H1 (cell line): Measurements from ENCODE around the gene BRD7. TPM values are rescaled to one million over a fixed set of nuclear protein-coding genes. Genes with fewer than 3 reads are reported as not detected.

Experiments used
- RAD21 ChIP-seq, 2 experiments: IDR thresholded peaks in 1 of 2; conservative IDR thresholded peaks in 1 of 2; 2 replicates each; pipeline ENCODE4 v1.6.1; 2011; ENCODE audit warnings: low read depth in 2 of 2, low read length in 2 of 2, improper control_type of control experiment in 1 of 2, inconsistent platforms in 1 of 2, mild to moderate bottlenecking in 1 of 2, moderate library complexity in 1 of 2
- TAF7 ChIP-seq: optimal IDR thresholded peaks from 2 replicates; pipeline ENCODE3; 2011; ENCODE audit warnings: low read depth, mild to moderate bottlenecking, inconsistent platforms, low read length, moderate library complexity, borderline replicate concordance
- polyA plus RNA-seq, 7 experiments: library from polyadenylated mRNA; depleted of rRNA in 3 of 7; stranded (reverse) in 5 of 7; unstranded in 2 of 7; fragments of >200 nt in 5 of 7; fragments of 200-250 nt in 2 of 7; gene quantifications; 1 replicate in 5 of 7; 2 replicates in 1 of 7; 4 replicates in 1 of 7; pipeline versions ENCODE4 v1.2.1 to v1.2.3, GENCODE V29; 2011 to 2013; ENCODE audit warnings: missing spikeins in 2 of 7, mixed read lengths in 2 of 7
- total RNA-seq: library from RNA; stranded (reverse); fragmentation: NEBNext Ultra II Directional; extraction: Animal tissue kit (Norgen Biotek cat#: 25700); gene quantifications from 2 replicates; pipeline ENCODE4 v1.2.1, GENCODE V29; 2021

BRD7 gene
- total and polyA plus RNA-seq, 2 of the 8 experiments (the other 6 are each of a cell fraction or from before 2014, with no cell fraction given) = 42.5 to 120 TPM

- TF ChIP-seq RAD21 (IDR thresholded peaks at IDR 0.05 in 1 of 2, conservative IDR thresholded peaks at IDR 0.05 in 1 of 2; ENCODE audit: low read depth in 2 of 2, low read length in 2 of 2) (no peak), TAF7 (no peak)
Observed at GRCh38 chr16:50276801-50277555, 91.8 kb downstream of the BRD7 start (continued).
